ENCODE results near the gene DNAH17.

Gene DNAH17

DNA sequence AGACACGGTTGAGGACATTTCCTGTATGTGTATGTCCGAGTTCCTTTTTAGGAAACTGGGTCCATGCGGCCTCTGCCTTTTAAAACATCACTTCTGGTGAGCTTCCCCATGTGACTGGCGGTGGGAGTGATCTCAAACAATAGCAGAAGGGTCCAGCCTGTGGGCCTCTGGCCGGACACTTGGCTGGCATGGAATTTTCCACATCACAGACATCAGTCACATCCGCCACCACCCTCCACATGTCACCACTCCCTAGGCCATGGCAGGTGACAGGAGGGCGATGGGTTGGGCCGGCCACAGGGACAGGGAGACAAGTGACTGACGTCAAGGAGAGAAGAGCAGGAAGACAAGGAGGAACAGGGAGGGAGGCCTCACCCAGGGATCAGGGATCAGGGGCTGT, 83.7 kb downstream of the DNAH17 start:
- Histone ChIP-seq H2AFZ (ENCODE audit: low read depth, low read length) (no peak overlapping the region), H3K36me3 (ENCODE audit: control insufficient read depth in 1 of 2, insufficient read depth in 2 of 2, low read depth in 1 of 2, low read length in 2 of 2) (no peaks in the 10 kb centered on the region), H4K8ac (ENCODE audit: low read length) (no peak overlapping the region), H3K23ac (ENCODE audit: low read length in 2 of 2) (no peak overlapping the region), H3K4me1 (ENCODE audit: control insufficient read depth, insufficient read depth, low read depth, low read length) (peaks cover 6% of the 10 kb centered on the region), H4K91ac (ENCODE audit: low read length) (no peak overlapping the region), H3K27me3 (ENCODE audit: control insufficient read depth in 1 of 2, insufficient read depth in 1 of 2, low read length in 2 of 2) (peaks cover 0 to 62% of the 10 kb centered on the region in 2 experiments), H3K27ac (ENCODE audit: low read length, poor library complexity, severe bottlenecking) (no peak overlapping the region), H3K9me3 (ENCODE audit: control insufficient read depth, low read length) (no peaks in the 10 kb centered on the region), H3K14ac (ENCODE audit: low read length in 2 of 2) (no peak overlapping the region), H2BK15ac (ENCODE audit: low read depth, poor library complexity, severe bottlenecking) (no peak overlapping the region), H2AK5ac (ENCODE audit: low read length, severe bottlenecking) (no peak overlapping the region), H3K9ac (ENCODE audit: low read length) (no peak overlapping the region), H2BK120ac (ENCODE audit: low read depth, low read length) (no peak overlapping the region), H3K79me1 (replicated peaks; ENCODE audit: low read length, poor library complexity, severe bottlenecking) (no peaks in the 10 kb centered on the region), H3K4ac (ENCODE audit: low read depth in 1 of 2, low read length in 2 of 2) (no peak overlapping the region), H2BK5ac (ENCODE audit: low read depth, low read length, poor library complexity, severe bottlenecking) (no peak overlapping the region), H3K4me3 (ENCODE audit: insufficient read depth in 1 of 2, low read depth in 1 of 2, low read length in 2 of 2) (no peak overlapping the region), H3K18ac (ENCODE audit: low read depth in 1 of 2, low read length in 2 of 2) (no peak overlapping the region), H2BK12ac (ENCODE audit: low read length in 2 of 2) (no peak overlapping the region), H3K4me2 (ENCODE audit: low read length, poor library complexity, severe bottlenecking) (no peak overlapping the region)
- no peak for DNase-seq
- WGBS, result 84% methylated on average over 7 of the region's 9 CpGs

DNA sequence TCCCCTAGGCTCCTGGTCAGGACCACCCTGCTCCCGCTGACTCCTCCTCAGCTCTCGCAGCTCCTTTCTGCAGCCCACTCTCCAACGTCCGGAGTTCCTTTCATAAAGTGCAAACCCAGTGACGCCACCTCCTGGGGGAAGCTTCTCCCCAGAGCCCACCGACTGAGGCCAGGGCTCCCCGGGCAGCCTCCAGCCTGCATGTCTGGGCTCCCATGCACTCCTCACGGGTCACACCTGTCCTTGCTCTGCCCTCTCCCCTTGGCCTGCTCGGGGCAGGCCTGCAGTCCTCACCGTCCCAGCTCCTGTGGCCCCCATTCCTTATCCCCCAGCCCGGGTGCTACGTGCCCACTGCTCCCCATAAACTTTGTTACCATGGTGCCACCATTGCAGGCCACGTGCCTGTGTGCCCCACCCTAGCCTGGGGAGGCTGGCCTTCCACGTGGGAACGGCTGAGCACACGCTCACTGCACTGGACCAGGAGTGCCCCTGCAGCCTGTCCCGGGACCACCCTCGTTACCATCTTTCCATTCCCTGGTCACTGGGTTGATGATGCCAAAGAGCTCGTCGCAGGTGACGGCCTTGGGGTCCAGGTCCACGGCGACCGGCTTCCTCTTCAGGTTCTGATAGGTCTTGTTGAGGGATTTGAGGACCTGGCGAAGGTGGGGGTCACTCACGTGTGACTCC, 84.9 kb downstream of the DNAH17 start:
- no peak overlapping the region for H3K4ac ChIP-seq (ENCODE audit: low read depth in 1 of 2, low read length in 2 of 2)
- no peak overlapping the region for H3K18ac ChIP-seq (ENCODE audit: low read depth in 1 of 2, low read length in 2 of 2)
- no peak overlapping the region for H2AK5ac ChIP-seq (ENCODE audit: low read length, severe bottlenecking)
- H2BK15ac ChIP-seq (ENCODE audit: low read depth, poor library complexity, severe bottlenecking), result no peak overlapping the region
- H3K36me3 ChIP-seq (ENCODE audit: control insufficient read depth in 1 of 2, insufficient read depth in 2 of 2, low read depth in 1 of 2, low read length in 2 of 2), result no peaks in the 10 kb centered on the region
- H4K91ac ChIP-seq (ENCODE audit: low read length), result no peak overlapping the region
- H2BK5ac ChIP-seq (ENCODE audit: low read depth, low read length, poor library complexity, severe bottlenecking), result no peak overlapping the region
- no peak overlapping the region for H3K27ac ChIP-seq (ENCODE audit: low read length, poor library complexity, severe bottlenecking)
- H2BK120ac ChIP-seq (ENCODE audit: low read depth, low read length), result no peak overlapping the region
- no peak overlapping the region for H4K8ac ChIP-seq (ENCODE audit: low read length)
- H2AFZ ChIP-seq (ENCODE audit: low read depth, low read length), result no peak overlapping the region
- H3K79me1 ChIP-seq (replicated peaks; ENCODE audit: low read length, poor library complexity, severe bottlenecking), result no peaks in the 10 kb centered on the region
- no peak for DNase-seq
- H3K9me3 ChIP-seq (ENCODE audit: control insufficient read depth, low read length), result no peaks in the 10 kb centered on the region
- no peak overlapping the region for H3K14ac ChIP-seq (ENCODE audit: low read length in 2 of 2)
- 88% methylated on average over 26 of the region's 26 CpGs for WGBS
- no peak overlapping the region for H3K9ac ChIP-seq (ENCODE audit: low read length)
- no peak overlapping the region for H3K4me3 ChIP-seq (ENCODE audit: insufficient read depth in 1 of 2, low read depth in 1 of 2, low read length in 2 of 2)
- H3K27me3 ChIP-seq (ENCODE audit: control insufficient read depth in 1 of 2, insufficient read depth in 1 of 2, low read length in 2 of 2), result peaks cover 0 to 66% of the 10 kb centered on the region in 2 experiments
- no peak overlapping the region for H3K23ac ChIP-seq (ENCODE audit: low read length in 2 of 2)
- peaks cover 6% of the 10 kb centered on the region for H3K4me1 ChIP-seq (ENCODE audit: control insufficient read depth, insufficient read depth, low read depth, low read length)
- H3K4me2 ChIP-seq (ENCODE audit: low read length, poor library complexity, severe bottlenecking), result no peak overlapping the region
- H2BK12ac ChIP-seq (ENCODE audit: low read length in 2 of 2), result no peak overlapping the region

- no peaks in the 10 kb centered on the region for H3K36me3 ChIP-seq (ENCODE audit: control insufficient read depth in 1 of 2, insufficient read depth in 2 of 2, low read depth in 1 of 2, low read length in 2 of 2)
- H3K27ac ChIP-seq (ENCODE audit: low read length, poor library complexity, severe bottlenecking), result no peak overlapping the region
- no peaks in the 10 kb centered on the region for H3K9me3 ChIP-seq (ENCODE audit: control insufficient read depth, low read length)
- H3K4ac ChIP-seq (ENCODE audit: low read depth in 1 of 2, low read length in 2 of 2), result no peak overlapping the region
- no peak overlapping the region for H3K23ac ChIP-seq (ENCODE audit: low read length in 2 of 2)
- H2BK120ac ChIP-seq (ENCODE audit: low read depth, low read length), result no peak overlapping the region
- H3K14ac ChIP-seq (ENCODE audit: low read length in 2 of 2), result no peak overlapping the region
- H2AFZ ChIP-seq (ENCODE audit: low read depth, low read length), result no peak overlapping the region
- DNase-seq, result no peak
- peaks cover 0 to 66% of the 10 kb centered on the region in 2 experiments for H3K27me3 ChIP-seq (ENCODE audit: control insufficient read depth in 1 of 2, insufficient read depth in 1 of 2, low read length in 2 of 2)
- H3K4me1 ChIP-seq (ENCODE audit: control insufficient read depth, insufficient read depth, low read depth, low read length), result peaks cover 5% of the 10 kb centered on the region
- H3K4me3 ChIP-seq (ENCODE audit: insufficient read depth in 1 of 2, low read depth in 1 of 2, low read length in 2 of 2), result no peak overlapping the region
- H2AK5ac ChIP-seq (ENCODE audit: low read length, severe bottlenecking), result no peak overlapping the region
- no peak overlapping the region for H3K4me2 ChIP-seq (ENCODE audit: low read length, poor library complexity, severe bottlenecking)
- no peak overlapping the region for H3K9ac ChIP-seq (ENCODE audit: low read length)
- no peak overlapping the region for H2BK5ac ChIP-seq (ENCODE audit: low read depth, low read length, poor library complexity, severe bottlenecking)
- no peak overlapping the region for H4K91ac ChIP-seq (ENCODE audit: low read length)
- H3K18ac ChIP-seq (ENCODE audit: low read depth in 1 of 2, low read length in 2 of 2), result no peak overlapping the region
- no peak overlapping the region for H4K8ac ChIP-seq (ENCODE audit: low read length)
- H2BK15ac ChIP-seq (ENCODE audit: low read depth, poor library complexity, severe bottlenecking), result no peak overlapping the region
- no peaks in the 10 kb centered on the region for H3K79me1 ChIP-seq (replicated peaks; ENCODE audit: low read length, poor library complexity, severe bottlenecking)
- no peak overlapping the region for H2BK12ac ChIP-seq (ENCODE audit: low read length in 2 of 2)
- WGBS, result 94% methylated on average over 31 of the region's 31 CpGs
Observed at GRCh38 chr17:78491236-78492115, 85.7 kb downstream of the DNAH17 start.

DNA sequence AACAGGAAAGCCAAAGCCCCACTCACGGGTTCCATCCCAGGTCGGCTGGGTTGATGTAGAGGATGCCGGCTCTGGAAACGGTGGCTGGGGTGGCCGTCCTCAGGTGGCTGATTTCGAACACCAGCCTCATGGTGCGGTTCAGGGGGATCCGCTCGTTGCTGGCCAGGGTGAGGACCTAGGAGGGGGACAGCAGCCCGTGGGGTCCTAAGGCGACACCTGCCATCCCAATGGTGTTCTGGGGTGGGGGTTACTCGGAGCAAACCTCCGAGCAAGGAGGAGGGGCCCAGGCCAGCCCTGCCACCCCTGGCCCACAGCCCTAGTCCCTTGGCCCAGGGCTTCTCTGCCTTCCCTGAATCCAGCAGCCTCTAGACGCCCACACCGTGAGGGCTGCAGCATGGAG, 86.5 kb downstream of the DNAH17 start:
- WGBS, result 89% methylated on average over 15 of the region's 15 CpGs
- Histone ChIP-seq H3K79me1 (replicated peaks; ENCODE audit: low read length, poor library complexity, severe bottlenecking) (no peaks in the 10 kb centered on the region), H3K23ac (ENCODE audit: low read length in 2 of 2) (no peak overlapping the region), H3K14ac (ENCODE audit: low read length in 2 of 2) (no peak overlapping the region), H2BK120ac (ENCODE audit: low read depth, low read length) (no peak overlapping the region), H3K27me3 (ENCODE audit: control insufficient read depth in 1 of 2, insufficient read depth in 1 of 2, low read length in 2 of 2) (peaks cover 0 to 66% of the 10 kb centered on the region in 2 experiments), H4K91ac (ENCODE audit: low read length) (no peak overlapping the region), H3K9me3 (ENCODE audit: control insufficient read depth, low read length) (no peaks in the 10 kb centered on the region), H3K4me3 (ENCODE audit: insufficient read depth in 1 of 2, low read depth in 1 of 2, low read length in 2 of 2) (no peak overlapping the region), H2BK5ac (ENCODE audit: low read depth, low read length, poor library complexity, severe bottlenecking) (no peak overlapping the region), H4K8ac (ENCODE audit: low read length) (no peak overlapping the region), H3K4me1 (ENCODE audit: control insufficient read depth, insufficient read depth, low read depth, low read length) (peaks cover 5% of the 10 kb centered on the region), H3K4ac (ENCODE audit: low read depth in 1 of 2, low read length in 2 of 2) (no peak overlapping the region), H2BK12ac (ENCODE audit: low read length in 2 of 2) (no peak overlapping the region), H2AFZ (ENCODE audit: low read depth, low read length) (no peak overlapping the region), H3K36me3 (ENCODE audit: control insufficient read depth in 1 of 2, insufficient read depth in 2 of 2, low read depth in 1 of 2, low read length in 2 of 2) (no peaks in the 10 kb centered on the region), H3K18ac (ENCODE audit: low read depth in 1 of 2, low read length in 2 of 2) (no peak overlapping the region), H3K27ac (ENCODE audit: low read length, poor library complexity, severe bottlenecking) (no peak overlapping the region), H3K4me2 (ENCODE audit: low read length, poor library complexity, severe bottlenecking) (no peak overlapping the region), H2BK15ac (ENCODE audit: low read depth, poor library complexity, severe bottlenecking) (no peak overlapping the region), H2AK5ac (ENCODE audit: low read length, severe bottlenecking) (no peak overlapping the region), H3K9ac (ENCODE audit: low read length) (no peak overlapping the region)
- DNase-seq, result no peak
